ENCODE data around the gene RAD9A.
A peak's percentile ranks its signal among the peaks of the same experiment; 100 is the strongest.
"Not testable (repeated sequence)": the region's sequence is repeated elsewhere in the genome, so short reads cannot be mapped to it uniquely, and the experiment has no call there.

Gene RAD9A

DNA sequence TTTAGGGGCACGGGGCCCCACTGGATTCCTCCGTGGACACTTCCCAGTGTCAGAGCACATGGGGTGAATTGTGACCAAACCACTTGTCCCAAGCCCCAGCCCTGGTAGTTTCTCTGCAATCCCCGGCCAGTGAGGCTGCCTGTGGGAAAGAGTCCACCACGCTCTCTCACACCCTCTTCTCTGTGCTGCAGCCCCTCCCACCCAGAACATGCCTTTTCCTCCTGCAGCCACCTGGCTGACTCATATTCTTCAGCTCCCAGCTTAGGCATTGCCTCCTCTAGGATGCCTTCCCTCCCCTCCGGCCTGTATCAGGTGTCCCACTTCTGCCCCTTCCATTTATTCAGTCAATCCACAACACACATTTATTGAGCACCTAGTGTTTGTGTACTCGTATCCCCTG is 31.1 kb downstream of the RAD9A start:
- no peak overlapping the region for H2AFZ ChIP-seq (ENCODE audit: low read depth, low read length)
- no peak overlapping the region for H3K9ac ChIP-seq (ENCODE audit: low read length)
- no peak overlapping the region for H3K27ac ChIP-seq (ENCODE audit: low read length)
- H3K36me3 ChIP-seq (replicated peaks; ENCODE audit: low read depth, low read length) = no peaks in the 10 kb centered on the region
- no peaks in the 10 kb centered on the region for H3K79me2 ChIP-seq (ENCODE audit: low read length)
- H4K20me1 ChIP-seq (ENCODE audit: insufficient read depth, low read length) = no peaks in the 10 kb centered on the region
- H3K4me3 ChIP-seq (ENCODE audit: low read length) = no peak overlapping the region
- TF ChIP-seq, protein P1, sequence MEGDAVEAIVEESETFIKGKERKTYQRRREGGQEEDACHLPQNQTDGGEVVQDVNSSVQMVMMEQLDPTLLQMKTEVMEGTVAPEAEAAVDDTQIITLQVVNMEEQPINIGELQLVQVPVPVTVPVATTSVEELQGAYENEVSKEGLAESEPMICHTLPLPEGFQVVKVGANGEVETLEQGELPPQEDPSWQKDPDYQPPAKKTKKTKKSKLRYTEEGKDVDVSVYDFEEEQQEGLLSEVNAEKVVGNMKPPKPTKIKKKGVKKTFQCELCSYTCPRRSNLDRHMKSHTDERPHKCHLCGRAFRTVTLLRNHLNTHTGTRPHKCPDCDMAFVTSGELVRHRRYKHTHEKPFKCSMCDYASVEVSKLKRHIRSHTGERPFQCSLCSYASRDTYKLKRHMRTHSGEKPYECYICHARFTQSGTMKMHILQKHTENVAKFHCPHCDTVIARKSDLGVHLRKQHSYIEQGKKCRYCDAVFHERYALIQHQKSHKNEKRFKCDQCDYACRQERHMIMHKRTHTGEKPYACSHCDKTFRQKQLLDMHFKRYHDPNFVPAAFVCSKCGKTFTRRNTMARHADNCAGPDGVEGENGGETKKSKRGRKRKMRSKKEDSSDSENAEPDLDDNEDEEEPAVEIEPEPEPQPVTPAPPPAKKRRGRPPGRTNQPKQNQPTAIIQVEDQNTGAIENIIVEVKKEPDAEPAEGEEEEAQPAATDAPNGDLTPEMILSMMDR (IDR thresholded peaks at IDR 0.05; ENCODE audit: low read depth, low read length) = no peak
- no peak for TF ChIP-seq EZH2phosphoT487 (IDR thresholded peaks at IDR 0.05; ENCODE audit: low read depth)
- H3K27me3 ChIP-seq (ENCODE audit: low read depth, low read length) = peaks cover 16% of the 10 kb centered on the region
- peaks cover 28% of the 10 kb centered on the region for H3K4me1 ChIP-seq (ENCODE audit: low read length)
- no peak overlapping the region for H3K4me2 ChIP-seq (ENCODE audit: low read length)
- no peaks in the 10 kb centered on the region for H3K9me3 ChIP-seq (ENCODE audit: insufficient read depth, low read length)

DNA sequence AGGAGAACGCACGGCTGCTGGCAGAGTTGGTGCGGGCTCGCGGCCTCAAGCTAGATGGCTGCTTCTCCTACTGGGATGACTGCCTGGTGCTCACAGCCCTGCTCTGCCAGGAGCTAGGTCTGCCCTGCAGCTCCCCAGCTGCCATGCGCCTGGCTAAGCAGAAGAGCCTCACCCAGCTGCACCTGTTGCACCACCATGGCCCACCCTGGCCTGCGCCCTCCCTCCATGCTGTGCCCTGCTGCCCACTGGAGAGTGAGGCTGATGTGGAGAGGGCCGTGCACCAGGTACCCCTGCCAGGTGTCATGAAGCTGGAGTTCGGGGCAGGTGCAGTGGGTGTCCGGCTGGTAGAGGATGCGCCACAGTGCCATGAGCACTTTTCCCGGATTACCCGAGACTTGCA is 31.7 kb downstream of the RAD9A start:
- Histone ChIP-seq H3K79me2 (ENCODE audit: low read length) (peaks cover 1% of the 10 kb centered on the region), H3K4me3 (ENCODE audit: low read length) (no peak overlapping the region), H3K4me2 (ENCODE audit: low read length) (no peak overlapping the region), H3K27ac (ENCODE audit: low read length) (no peak overlapping the region), H3K36me3 (replicated peaks; ENCODE audit: low read depth, low read length) (no peaks in the 10 kb centered on the region), H2AFZ (ENCODE audit: low read depth, low read length) (no peak overlapping the region), H4K20me1 (ENCODE audit: insufficient read depth, low read length) (no peaks in the 10 kb centered on the region), H3K9me3 (ENCODE audit: insufficient read depth, low read length) (no peaks in the 10 kb centered on the region), H3K27me3 (ENCODE audit: low read depth, low read length) (peaks cover 11% of the 10 kb centered on the region), H3K4me1 (ENCODE audit: low read length) (peaks cover 27% of the 10 kb centered on the region), H3K9ac (ENCODE audit: low read length) (no peak overlapping the region)
- TF ChIP-seq, protein P1 (IDR thresholded peaks at IDR 0.05; ENCODE audit: low read depth, low read length) = no peak
- no peak for TF ChIP-seq EZH2phosphoT487 (IDR thresholded peaks at IDR 0.05; ENCODE audit: low read depth)

DNA sequence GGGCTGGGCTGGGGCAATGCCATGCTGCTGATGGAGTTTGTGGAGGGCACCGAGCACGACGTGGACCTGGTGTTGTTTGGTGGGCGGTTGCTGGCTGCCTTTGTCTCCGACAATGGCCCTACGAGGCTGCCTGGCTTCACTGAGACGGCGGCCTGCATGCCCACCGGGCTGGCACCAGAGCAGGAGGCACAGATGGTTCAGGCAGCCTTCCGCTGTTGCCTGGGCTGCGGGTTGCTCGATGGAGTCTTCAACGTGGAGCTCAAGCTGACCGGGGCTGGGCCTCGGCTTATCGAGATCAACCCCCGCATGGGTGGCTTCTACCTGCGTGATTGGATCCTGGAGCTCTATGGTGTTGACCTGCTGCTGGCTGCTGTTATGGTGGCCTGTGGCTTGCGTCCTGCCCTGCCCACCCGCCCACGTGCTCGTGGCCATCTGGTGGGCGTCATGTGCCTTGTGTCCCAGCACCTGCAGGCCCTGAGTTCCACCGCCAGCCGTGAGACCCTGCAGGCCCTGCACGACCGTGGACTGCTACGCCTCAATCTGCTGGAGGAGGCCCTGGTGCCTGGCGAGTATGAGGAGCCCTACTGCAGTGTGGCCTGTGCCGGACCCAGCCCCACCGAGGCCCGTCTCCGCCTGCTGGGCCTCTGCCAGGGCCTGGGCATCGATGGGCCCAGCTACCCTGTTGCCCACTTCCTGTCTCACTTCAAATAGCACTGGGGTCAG is 32.3 kb downstream of the RAD9A start:
- no peak overlapping the region for H3K4me2 ChIP-seq (ENCODE audit: low read length)
- no peaks in the 10 kb centered on the region for H3K36me3 ChIP-seq (replicated peaks; ENCODE audit: low read depth, low read length)
- H3K4me3 ChIP-seq (ENCODE audit: low read length) = no peak overlapping the region
- H3K9ac ChIP-seq (ENCODE audit: low read length) = no peak overlapping the region
- H2AFZ ChIP-seq (ENCODE audit: low read depth, low read length) = no peak overlapping the region
- H3K27ac ChIP-seq (ENCODE audit: low read length) = no peak overlapping the region
- H3K27me3 ChIP-seq (ENCODE audit: low read depth, low read length) = peaks cover 11% of the 10 kb centered on the region
- no peaks in the 10 kb centered on the region for H4K20me1 ChIP-seq (ENCODE audit: insufficient read depth, low read length)
- H3K9me3 ChIP-seq (ENCODE audit: insufficient read depth, low read length) = no peaks in the 10 kb centered on the region
- no peak for TF ChIP-seq EZH2phosphoT487 (IDR thresholded peaks at IDR 0.05; ENCODE audit: low read depth)
- TF ChIP-seq, protein P1 (IDR thresholded peaks at IDR 0.05; ENCODE audit: low read depth, low read length) = no peak
- peaks cover 7% of the 10 kb centered on the region for H3K79me2 ChIP-seq (ENCODE audit: low read length)
- peaks cover 22% of the 10 kb centered on the region for H3K4me1 ChIP-seq (ENCODE audit: low read length)

DNA sequence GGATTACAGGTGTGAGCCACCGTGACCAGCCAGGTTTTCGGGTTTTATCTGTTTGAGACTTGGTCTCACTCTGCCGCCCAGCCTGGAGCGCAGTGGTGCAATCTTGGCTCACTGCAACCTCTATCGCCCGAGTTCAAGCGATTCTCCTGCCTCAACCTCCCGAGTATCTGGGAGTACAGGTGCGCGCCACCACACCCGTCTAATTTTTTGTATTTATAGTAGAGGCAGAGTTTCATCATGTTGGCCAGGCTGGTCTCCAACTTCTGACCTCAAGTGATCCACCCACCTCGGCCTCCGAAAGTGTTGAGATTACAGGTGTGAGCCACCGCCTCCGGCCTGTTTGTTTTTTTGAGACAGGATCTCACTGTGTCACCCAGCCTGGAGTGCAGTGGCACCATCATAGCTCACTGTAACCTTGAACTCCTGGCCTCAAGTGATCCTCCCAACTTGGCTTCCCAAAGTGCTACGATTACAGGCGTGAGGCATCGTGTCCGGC is 35.6 kb downstream of the RAD9A start:
- not testable (repeated sequence) for H3K36me3 ChIP-seq (replicated peaks; ENCODE audit: low read depth, low read length); H3K9me3 ChIP-seq (ENCODE audit: insufficient read depth, low read length); H3K27me3 ChIP-seq (ENCODE audit: low read depth, low read length); H4K20me1 ChIP-seq (ENCODE audit: insufficient read depth, low read length)
- peaks cover 12% of the 10 kb centered on the region for H3K4me1 ChIP-seq (ENCODE audit: low read length)
- H2AFZ ChIP-seq (ENCODE audit: low read depth, low read length) = peak overlapping the region; percentile 85
- H3K4me2 ChIP-seq (ENCODE audit: low read length) = peak overlapping the region; percentile 80
- H3K27ac ChIP-seq (ENCODE audit: low read length) = peak overlapping the region; percentile 44
- H3K79me2 ChIP-seq (ENCODE audit: low read length) = peaks cover 18% of the 10 kb centered on the region
- H3K4me3 ChIP-seq (ENCODE audit: low read length) = peak overlapping the region; percentile 86
- H3K9ac ChIP-seq (ENCODE audit: low read length) = peak overlapping the region; percentile 87
